Right lobe of liver (tissue), 6 donors: ENCODE results near the gene DYDC2. TPM values are rescaled to one million over a fixed set of nuclear protein-coding genes. Genes with fewer than 3 reads are reported as not detected.
"Not testable (repeated sequence)": the region's sequence is repeated elsewhere in the genome, so short reads cannot be mapped to it uniquely, and the experiment has no call there.

Source experiments
- ATAC-seq, 4 donors: fragments of 200-7000 bp; cut with Tn5 transposase; one replicate each; pipeline ENCODE4 v1.9.1; 2020; ENCODE audit warnings: mild to moderate bottlenecking in 4 of 4, moderate library complexity in 4 of 4
- DNase-seq, 3 donors: peaks; one replicate each; pipeline ENCODE4 v3.0.0-alpha.2; 2020
- H3K27ac ChIP-seq, 3 donors: fragments of 200-600 bp; one replicate each; pipeline ENCODE4 v1.8.0; 2022
- H3K27me3 ChIP-seq, 2 donors: fragments of 200-600 bp; one replicate each; pipeline ENCODE4 v1.8.0; 2022
- H3K36me3 ChIP-seq, 4 donors: fragments of 200-600 bp; sonication (generic) in 1 of 4; one replicate each; pipeline versions ENCODE4 v1.5.1 to v1.8.0; 2017 to 2022; ENCODE audit warnings: control low read depth in 1 of 4
- H3K4me1 ChIP-seq, 4 donors: fragments of 200-600 bp; sonication (generic) in 1 of 4; one replicate each; pipeline versions ENCODE4 v1.5.1 to v1.8.0; 2017 to 2022; ENCODE audit warnings: control low read depth in 1 of 4
- H3K4me3 ChIP-seq, 3 donors: fragments of 200-600 bp; one replicate each; pipeline ENCODE4 v1.8.0; 2022
- H3K9me3 ChIP-seq, 4 donors: fragments of 200-600 bp; sonication (generic) in 1 of 4; one replicate each; pipeline versions ENCODE4 v1.5.1 to v1.8.0; 2017 to 2022; ENCODE audit warnings: control low read depth in 1 of 4
- CTCF ChIP-seq, 4 donors: fragments of 200-600 bp in 3 of 4; fragments of 450-650 bp in 1 of 4; IDR thresholded peaks; one replicate each; pipeline versions ENCODE4 v1.5.1 to v1.8.0; 2016 to 2022; ENCODE audit warnings: antibody characterized with exemption in 4 of 4, mild to moderate bottlenecking in 2 of 4
- POLR2A ChIP-seq: fragments of 450-650 bp; IDR thresholded peaks from one replicate; pipeline ENCODE4 v1.6.1; 2017; ENCODE audit warnings: antibody characterized with exemption, mild to moderate bottlenecking
- WGBS: methylation state at CpG from one replicate; pipeline ENCODE4 v1.1.6; 2018; ENCODE audit warnings: low coverage, low lambda C conversion rate; ENCODE audit not compliant: insufficient coverage; ENCODE audit errors: missing lambda C conversion rate; 5-methylcytosine and 5-hydroxymethylcytosine counted together
- intact Hi-C, 2 donors: fragments of 100-400 bp; cut with DNase I; formaldehyde crosslinking; loops; one replicate each; pipeline versions ENCODE4 v1.11.2 to v1.14.1; 2022
- total RNA-seq, 6 experiments: library from RNA; depleted of rRNA in 2 of 6; stranded (reverse); fragments of >200 nt in 2 of 6; fragmentation: NEBNext Ultra II Directional in 3 of 6; extraction: Animal tissue kit (Norgen Biotek cat#: 25700) in 3 of 6; gene quantifications; one replicate each; pipeline versions ENCODE4 v1.1.0 to v1.2.4, GENCODE V29; 2016 to 2023
- donor health status: DM: no; HTN: yes; CAD: no.
- donor health status: DM: no; HTN: no; CAD: no.
- donor health status: DM: no; HTN: no; CAD: no.
- donor health status: DM: no; HTN: yes; CAD: no.
- donor health status: DM: no; HTN: yes; CAD: no.

The DYDC2 gene
- total RNA-seq, 6 experiments from 2014 or later = 0.34 to 2.5 (median 0.84) TPM; not detected in 2

- ATAC-seq (no peak), DNase-seq (no peak)
- H3K9me3 ChIP-seq = no peaks in the 10 kb centered on the region
- no peak overlapping the region for H3K27ac ChIP-seq
- no peaks in the 10 kb centered on the region for H3K27me3 ChIP-seq
- intact Hi-C loops = no loop called here
- no peak overlapping the region for H3K4me3 ChIP-seq
- no peaks in the 10 kb centered on the region for H3K36me3 ChIP-seq
- WGBS = 84% methylated on average over 3 of the region's 3 CpGs
- H3K4me1 ChIP-seq = peaks cover 0 to under 1% (median 0%) of the 10 kb centered on the region in 4 donors
- no peak for TF ChIP-seq CTCF (IDR thresholded peaks at IDR 0.05)
- no peak for TF ChIP-seq POLR2A
These were observed 6.3 kb upstream of the DYDC2 start for GRCh38 chr10:80350251-80350650.

GRCh38 chr10:80351220-80351619 lies 5.4 kb upstream of the DYDC2 start:
- intact Hi-C loops = no loop called here
- Histone ChIP-seq H3K4me3 (no peak overlapping the region), H3K36me3 (no peaks in the 10 kb centered on the region), H3K9me3 (no peaks in the 10 kb centered on the region), H3K27ac (no peak overlapping the region), H3K4me1 (no peaks in the 10 kb centered on the region), H3K27me3 (no peaks in the 10 kb centered on the region)
- ATAC-seq (no peak), DNase-seq (no peak)
- no peak for TF ChIP-seq CTCF (IDR thresholded peaks at IDR 0.05)
- TF ChIP-seq POLR2A = no peak
- 89% methylated on average over 3 of the region's 3 CpGs for WGBS

- 12% methylated on average over 36 of the region's 50 CpGs for WGBS
- Histone ChIP-seq H3K27me3 (no peaks in the 10 kb centered on the region), H3K4me1 (no peaks in the 10 kb centered on the region), H3K4me3 (peak overlapping the region; percentile 27 to 49 (median 43)), H3K36me3 (no peaks in the 10 kb centered on the region), H3K9me3 (no peaks in the 10 kb centered on the region), H3K27ac (no peak overlapping the region)
- no peak for TF ChIP-seq POLR2A
- TF ChIP-seq CTCF (IDR thresholded peaks at IDR 0.05) = no peak
- ATAC-seq = peak; percentile 65 to 85 (median 78)
- DNase-seq = peak; percentile 62 to 68 (median 66)
- intact Hi-C loops = no loop called here
These were observed 639 bp downstream of the DYDC2 start for GRCh38 chr10:80356989-80357850.

GRCh38 chr10:80357851-80358125 lies 1.2 kb downstream of the DYDC2 start:
- ATAC-seq = no peak
- Histone ChIP-seq H3K27me3 (no peaks in the 10 kb centered on the region), H3K4me1 (no peaks in the 10 kb centered on the region), H3K9me3 (no peaks in the 10 kb centered on the region), H3K27ac (no peak overlapping the region), H3K4me3 (no peak overlapping the region), H3K36me3 (no peaks in the 10 kb centered on the region)
- DNase-seq = no peak
- WGBS = 44% methylated on average over 2 of the region's 5 CpGs
- TF ChIP-seq CTCF (IDR thresholded peaks at IDR 0.05) = no peak
- no peak for TF ChIP-seq POLR2A
- intact Hi-C loops = no loop called here

- 0% methylated on average over 1 of the region's 2 CpGs for WGBS
- H3K27ac ChIP-seq, DNase-seq, H3K27me3 ChIP-seq, H3K4me1 ChIP-seq, intact Hi-C loops, ATAC-seq, H3K36me3 ChIP-seq, H3K9me3 ChIP-seq, H3K4me3 ChIP-seq: not testable (repeated sequence)
These were observed 2.3 kb downstream of the DYDC2 start for GRCh38 chr10:80358925-80359324.
